ENCODE measurements around the gene PHLDB2. TPM values are rescaled to one million over a fixed set of nuclear protein-coding genes. Genes with fewer than 3 reads are reported as not detected.

Gene PHLDB2
- total RNA-seq, 1 experiment from 2014 or later: 60.5 TPM

GRCh38 chr3:111923095-111923771, 64.2 kb downstream of the PHLDB2 start:
- no peaks in the 10 kb centered on the region for H3K36me3 ChIP-seq (ENCODE audit: control insufficient read depth, insufficient read depth, low read length)
- no peaks in the 10 kb centered on the region for H3K27me3 Mint-ChIP-seq (ENCODE audit: insufficient read depth, unreplicated experiment)
- no peak overlapping the region for H3K27ac Mint-ChIP-seq (ENCODE audit: unreplicated experiment)
- no peak overlapping the region for H3K4me3 Mint-ChIP-seq (ENCODE audit: unreplicated experiment)
- H3K9me3 ChIP-seq: no peaks in the 10 kb centered on the region
- intact Hi-C loops (cut with micrococcal nuclease; ENCODE audit: unreplicated experiment): no loop called here
- no peak overlapping the region for H3K4me3 ChIP-seq (ENCODE audit: low read depth, low read length)
- H3K36me3 Mint-ChIP-seq (ENCODE audit: insufficient read depth, unreplicated experiment): peaks cover 57% of the 10 kb centered on the region
- POLR2A ChIA-PET: no interaction called here
- CTCF ChIA-PET: no interaction called here
- H3K27me3 ChIP-seq (replicated peaks; ENCODE audit: control insufficient read depth, insufficient read depth, low read length): no peaks in the 10 kb centered on the region
- DNase-seq: no peak
- no peak for TF ChIP-seq CTCF (IDR thresholded peaks at IDR 0.05; ENCODE audit: insufficient read depth in 1 of 2, low read depth in 1 of 2, low read length in 1 of 2, severe bottlenecking in 1 of 2, unreplicated experiment in 1 of 2)
- no peaks in the 10 kb centered on the region for H3K4me1 ChIP-seq
- H3K4me1 Mint-ChIP-seq (ENCODE audit: low read depth, unreplicated experiment): peaks cover 4% of the 10 kb centered on the region
- H3K9me3 Mint-ChIP-seq (ENCODE audit: unreplicated experiment): no peaks in the 10 kb centered on the region
- no TSS peak for BruUV-seq (replicated peaks)

GRCh38 chr3:111923806-111924205, 64.7 kb downstream of the PHLDB2 start:
- Histone ChIP-seq H3K9me3 (no peaks in the 10 kb centered on the region), H3K4me3 (ENCODE audit: low read depth, low read length) (no peak overlapping the region), H3K36me3 (ENCODE audit: control insufficient read depth, insufficient read depth, low read length) (no peaks in the 10 kb centered on the region), H3K27me3 (replicated peaks; ENCODE audit: control insufficient read depth, insufficient read depth, low read length) (no peaks in the 10 kb centered on the region), H3K4me1 (no peaks in the 10 kb centered on the region)
- H3K27me3 Mint-ChIP-seq (ENCODE audit: insufficient read depth, unreplicated experiment): no peaks in the 10 kb centered on the region
- BruUV-seq (replicated peaks): no TSS peak
- H3K36me3 Mint-ChIP-seq (ENCODE audit: insufficient read depth, unreplicated experiment): peaks cover 52% of the 10 kb centered on the region
- ChIA-PET CTCF (no interaction called here), POLR2A (no interaction called here)
- H3K4me1 Mint-ChIP-seq (ENCODE audit: low read depth, unreplicated experiment): peaks cover 4% of the 10 kb centered on the region
- H3K4me3 Mint-ChIP-seq (ENCODE audit: unreplicated experiment): no peak overlapping the region
- TF ChIP-seq CTCF (IDR thresholded peaks at IDR 0.05; ENCODE audit: insufficient read depth in 1 of 2, low read depth in 1 of 2, low read length in 1 of 2, severe bottlenecking in 1 of 2, unreplicated experiment in 1 of 2): no peak
- intact Hi-C loops (cut with micrococcal nuclease; ENCODE audit: unreplicated experiment): no loop called here
- H3K27ac Mint-ChIP-seq (ENCODE audit: unreplicated experiment): peak overlapping the region; percentile 40
- DNase-seq: no peak
- H3K9me3 Mint-ChIP-seq (ENCODE audit: unreplicated experiment): no peaks in the 10 kb centered on the region

GRCh38 chr3:111924283-111924682, 65.2 kb downstream of the PHLDB2 start:
- H3K4me1 Mint-ChIP-seq (ENCODE audit: low read depth, unreplicated experiment): peaks cover 4% of the 10 kb centered on the region
- ChIA-PET POLR2A (no interaction called here), CTCF (no interaction called here)
- no peak for TF ChIP-seq CTCF (IDR thresholded peaks at IDR 0.05; ENCODE audit: insufficient read depth in 1 of 2, low read depth in 1 of 2, low read length in 1 of 2, severe bottlenecking in 1 of 2, unreplicated experiment in 1 of 2)
- no TSS peak for BruUV-seq (replicated peaks)
- peaks cover 47% of the 10 kb centered on the region for H3K36me3 Mint-ChIP-seq (ENCODE audit: insufficient read depth, unreplicated experiment)
- peak overlapping the region; percentile 40 for H3K27ac Mint-ChIP-seq (ENCODE audit: unreplicated experiment)
- H3K27me3 Mint-ChIP-seq (ENCODE audit: insufficient read depth, unreplicated experiment): no peaks in the 10 kb centered on the region
- no peaks in the 10 kb centered on the region for H3K9me3 Mint-ChIP-seq (ENCODE audit: unreplicated experiment)
- Histone ChIP-seq H3K27me3 (replicated peaks; ENCODE audit: control insufficient read depth, insufficient read depth, low read length) (no peaks in the 10 kb centered on the region), H3K4me3 (ENCODE audit: low read depth, low read length) (no peak overlapping the region), H3K9me3 (no peaks in the 10 kb centered on the region), H3K36me3 (ENCODE audit: control insufficient read depth, insufficient read depth, low read length) (no peaks in the 10 kb centered on the region), H3K4me1 (no peaks in the 10 kb centered on the region)
- H3K4me3 Mint-ChIP-seq (ENCODE audit: unreplicated experiment): no peak overlapping the region
- intact Hi-C loops (cut with micrococcal nuclease; ENCODE audit: unreplicated experiment): no loop called here
- no peak for DNase-seq

Measured in Caco-2 (cell line).